Activated CD4-positive, alpha-beta T cell treated with anti-CD3 and anti-CD28 coated beads, Interleukin-2, Interleukin-6, amounts not matched to agents 100 ng/mL and 50 ng/mL, durations not matched to agents 16 hours and 8 hours (primary cell): ENCODE results near the gene WWTR1.

Experiments
- DNase-seq: peaks from one replicate; pipeline ENCODE4 v3.0.0-alpha.2; 2020

The WWTR1 gene

DNA sequence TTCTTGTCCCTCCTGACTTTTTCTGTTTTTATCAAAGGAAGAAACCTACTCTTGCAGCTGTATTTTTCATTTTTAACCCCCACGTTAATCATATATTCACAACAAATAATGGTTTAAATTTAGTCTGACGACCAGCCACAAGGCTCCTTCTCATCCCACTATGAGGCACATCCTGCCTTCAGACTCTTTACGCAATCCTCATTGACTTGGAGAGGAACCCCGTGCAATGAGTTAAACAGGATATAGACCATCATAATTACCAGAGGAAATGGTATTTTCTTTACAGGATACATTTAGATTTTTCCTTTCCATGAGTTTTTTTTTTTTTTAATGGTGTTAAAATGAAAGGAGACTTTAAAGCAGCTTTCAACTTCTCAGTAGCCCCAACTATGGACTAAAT lies 68.5 kb downstream of the WWTR1 start:
- DNase-seq, result no peak

DNA sequence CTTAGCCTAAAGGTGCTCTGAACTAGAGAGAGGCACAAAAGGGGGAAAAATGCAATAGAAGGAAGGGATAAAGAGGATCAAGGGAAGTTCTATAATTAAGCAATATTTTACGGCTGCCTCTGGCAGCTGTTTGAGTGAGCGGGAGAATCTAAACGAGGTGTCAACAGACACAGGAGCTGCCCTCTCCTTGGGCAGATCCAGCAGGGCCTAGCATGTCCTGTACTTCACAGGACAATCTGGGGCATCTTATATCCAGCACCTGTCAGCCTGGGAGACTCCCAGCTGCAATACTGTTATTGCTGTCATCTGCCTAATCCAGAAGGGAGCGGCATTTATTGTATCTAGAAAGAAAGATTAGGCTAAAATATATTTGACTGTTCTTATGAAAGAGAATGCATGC lies 68.9 kb downstream of the WWTR1 start:
- no peak for DNase-seq

GRCh38 chr3:149587383-149587782 lies 70.4 kb downstream of the WWTR1 start:
- DNase-seq, result no peak

- no peak for DNase-seq
Measured at GRCh38 chr3:149586871-149587270, 71.0 kb downstream of the WWTR1 start.

DNA sequence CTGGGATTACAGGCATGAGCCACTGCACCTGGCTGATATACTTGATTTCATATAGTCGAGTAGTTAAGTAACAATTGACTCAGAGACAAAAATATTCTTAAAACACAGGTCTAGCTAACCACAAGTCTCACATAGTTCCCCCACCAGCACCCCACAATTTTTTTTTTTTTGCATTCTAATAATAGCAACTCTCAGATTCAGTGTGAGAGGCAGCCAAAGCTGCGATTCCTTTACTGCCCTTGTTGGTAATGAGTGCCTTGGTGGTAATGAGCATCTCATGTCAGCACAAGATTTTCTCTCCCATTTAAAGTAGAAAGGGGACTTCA lies 72.5 kb downstream of the WWTR1 start:
- DNase-seq, result no peak

DNA sequence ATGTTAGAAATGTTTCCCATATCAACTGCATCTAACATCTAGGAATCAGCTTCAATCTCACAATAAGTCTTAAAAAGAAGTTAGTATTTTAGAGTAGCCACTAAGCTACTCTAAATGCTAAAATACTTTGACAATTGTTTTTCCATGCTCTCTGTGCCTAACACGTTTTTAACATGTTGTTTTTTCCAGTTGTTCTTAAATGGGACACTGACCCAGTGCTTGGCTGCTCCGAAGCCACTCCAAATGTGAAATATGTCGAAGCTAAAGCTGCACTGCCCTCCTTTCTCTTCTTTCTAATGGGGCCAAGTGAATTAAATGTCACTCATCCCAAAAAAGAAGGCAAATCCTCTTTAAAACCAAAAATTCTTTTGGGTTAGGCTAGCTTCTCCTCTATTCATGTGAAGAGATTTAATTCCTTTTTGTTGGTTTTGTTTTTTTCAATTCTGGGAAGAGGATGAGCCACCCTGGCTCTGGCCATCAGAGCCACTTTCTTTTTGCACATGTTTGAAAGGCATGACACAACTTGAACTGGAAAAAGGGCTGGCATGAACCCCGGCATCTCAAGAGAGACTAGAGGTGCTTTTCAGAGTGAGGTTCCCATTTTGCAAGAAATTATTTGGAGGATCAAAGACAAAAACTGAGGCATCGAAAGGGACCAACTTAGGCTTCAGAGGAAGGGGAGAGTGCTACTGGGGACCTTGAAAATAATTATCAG lies 73.7 kb downstream of the WWTR1 start:
- DNase-seq, result no peak

GRCh38 chr3:149582395-149582794 lies 75.4 kb downstream of the WWTR1 start:
- no peak for DNase-seq

DNA sequence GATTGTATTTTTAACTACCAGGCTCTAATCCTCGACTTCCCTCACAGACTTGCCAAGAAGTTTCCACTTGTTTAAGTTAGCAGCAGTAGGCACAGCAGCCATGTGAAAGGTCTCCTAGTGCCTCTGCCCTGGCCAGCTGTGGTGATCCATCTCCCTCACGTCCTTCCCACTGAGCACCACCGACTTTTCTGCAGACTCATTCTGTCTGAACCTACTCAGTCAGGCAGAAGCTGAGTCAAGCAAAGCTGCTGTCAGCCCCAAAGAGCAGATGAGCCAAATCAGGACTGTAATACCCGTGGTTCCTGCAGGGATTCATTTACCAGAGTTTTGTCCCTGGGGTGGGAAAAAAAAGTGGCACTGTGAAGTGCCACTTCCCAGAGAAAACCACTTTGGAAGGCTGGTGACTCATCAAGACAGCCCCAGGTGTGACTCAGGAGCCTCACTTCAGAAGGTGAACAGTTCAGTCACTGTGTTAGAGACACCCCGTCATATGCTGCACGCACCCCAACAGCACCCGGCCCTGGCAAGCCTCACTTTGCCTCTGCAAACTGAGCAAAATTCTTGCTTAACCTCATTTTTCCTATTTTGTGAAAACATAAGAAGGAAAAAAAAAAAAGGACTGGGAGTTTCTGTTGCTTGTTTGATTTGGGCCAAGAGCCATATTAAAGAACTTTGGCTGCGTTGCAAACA lies 76.0 kb downstream of the WWTR1 start:
- DNase-seq, result peak; percentile 53

DNA sequence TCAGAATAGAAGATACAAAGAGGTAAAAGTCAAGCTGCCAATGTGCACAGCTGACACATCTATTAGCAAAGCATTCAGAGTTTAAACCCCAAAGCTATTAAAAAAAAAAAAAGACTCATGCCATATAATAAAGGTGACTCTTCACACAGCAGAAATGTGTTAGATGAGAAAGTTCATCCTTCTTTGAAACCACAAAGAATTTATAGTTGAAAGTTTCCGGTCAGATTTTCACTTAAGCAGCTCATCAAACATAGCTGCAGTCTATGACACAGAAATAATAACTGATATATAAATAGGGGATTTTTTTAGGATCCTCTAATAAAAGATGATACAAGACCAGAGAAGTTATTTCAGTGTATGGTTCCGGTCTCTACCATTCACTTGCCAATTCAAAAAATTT lies 76.6 kb downstream of the WWTR1 start:
- DNase-seq, result peak; percentile 12

GRCh38 chr3:149579838-149580542 lies 77.8 kb downstream of the WWTR1 start:
- DNase-seq, result peak; percentile 76

DNA sequence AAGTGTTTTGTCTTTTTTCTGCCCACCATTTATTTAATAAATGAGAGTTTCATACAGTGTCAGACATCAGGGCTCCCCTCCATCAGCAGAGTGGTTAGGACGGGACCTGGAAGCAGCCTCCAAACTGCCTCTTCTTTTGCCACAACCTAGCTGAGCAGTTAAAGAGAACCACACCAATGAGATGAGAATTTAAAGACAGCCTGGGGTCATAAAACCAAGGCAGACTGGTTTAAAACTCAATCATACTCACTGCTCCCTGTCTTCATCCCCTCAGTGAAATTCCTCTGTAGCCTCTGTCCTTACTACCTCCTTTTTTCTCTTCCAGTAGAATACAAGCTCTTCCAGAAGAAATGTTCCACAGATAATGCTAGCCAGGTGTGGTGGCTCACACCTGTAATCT lies 78.7 kb downstream of the WWTR1 start:
- no peak for DNase-seq

DNA sequence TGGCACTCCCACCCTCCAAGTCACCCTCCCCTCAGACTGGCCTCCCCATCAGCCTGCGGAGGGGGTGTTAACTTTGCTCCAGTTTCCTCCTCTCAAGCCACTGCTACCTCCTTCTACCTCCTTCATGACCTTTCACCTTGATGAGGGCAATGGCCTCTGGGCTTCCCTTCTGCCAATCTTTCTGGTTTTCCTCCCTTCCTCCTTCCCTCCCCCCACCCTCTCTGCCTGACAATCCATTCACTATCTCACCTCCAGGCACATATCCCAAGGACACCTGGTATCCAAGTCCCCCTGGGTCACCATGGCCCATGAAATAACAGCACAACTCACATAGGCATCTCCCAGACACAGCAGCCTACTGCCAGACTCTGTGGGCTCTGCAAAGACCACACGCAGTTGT lies 80.0 kb downstream of the WWTR1 start:
- DNase-seq, result no peak

GRCh38 chr3:149575961-149576564 lies 81.8 kb downstream of the WWTR1 start:
- DNase-seq, result peak; percentile 64

- DNase-seq, result no peak
Measured at GRCh38 chr3:149575213-149575960, 82.4 kb downstream of the WWTR1 start.

DNA sequence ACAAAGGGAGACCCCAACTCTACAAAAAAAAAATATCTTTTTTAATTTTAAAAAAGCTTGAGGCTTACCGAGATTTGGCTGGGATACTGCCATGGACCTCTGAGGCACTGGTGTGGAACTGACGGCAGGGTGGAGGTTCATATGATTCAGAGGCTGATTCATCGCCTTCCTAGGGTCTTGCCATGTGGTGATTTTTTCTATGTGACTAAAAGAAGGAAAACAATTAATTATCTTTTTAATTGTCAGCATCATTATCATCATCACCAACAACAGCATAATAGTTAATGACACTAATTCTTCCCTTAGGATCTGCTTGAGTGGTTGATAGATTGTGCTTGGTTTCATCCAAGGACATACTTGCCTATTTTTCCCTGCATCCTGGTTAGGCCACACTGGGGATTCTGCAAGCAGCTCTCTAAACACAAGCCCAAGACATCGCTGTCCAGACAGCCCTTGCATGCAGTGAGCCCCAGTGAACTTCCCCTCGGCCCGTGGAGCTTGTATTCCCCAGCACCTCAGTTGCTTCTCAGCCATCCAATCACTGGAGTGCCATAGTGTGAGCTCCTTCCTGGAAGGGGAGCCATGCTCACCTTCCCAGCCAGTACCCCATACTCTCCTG lies 84.9 kb downstream of the WWTR1 start:
- no peak for DNase-seq

- DNase-seq, result peak; percentile 19
Measured at GRCh38 chr3:149571381-149571780, 86.4 kb downstream of the WWTR1 start.

DNA sequence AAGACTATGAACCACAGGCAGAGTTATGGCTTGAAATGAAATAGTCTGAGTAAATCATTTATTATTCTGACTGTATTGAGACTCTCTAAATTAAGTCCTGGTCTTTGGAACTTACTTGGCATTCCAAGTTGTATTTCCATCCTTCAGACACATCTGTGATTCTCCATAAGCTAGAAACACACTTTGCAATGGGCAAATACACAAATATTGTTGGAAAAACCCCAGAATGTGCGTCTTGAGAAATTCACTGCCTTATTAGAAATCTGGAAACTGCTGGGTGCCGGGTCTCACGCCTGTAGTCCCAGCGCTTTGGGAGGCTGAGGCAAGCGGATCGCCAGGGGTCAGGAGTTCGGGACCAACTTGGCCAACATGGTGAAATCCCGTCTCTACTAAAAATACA lies 87.8 kb downstream of the WWTR1 start:
- no peak for DNase-seq

GRCh38 chr3:149567381-149567780 lies 90.4 kb downstream of the WWTR1 start:
- DNase-seq, result no peak

GRCh38 chr3:149566292-149566975 lies 91.4 kb downstream of the WWTR1 start:
- DNase-seq, result no peak

- no peak for DNase-seq
Measured at GRCh38 chr3:149564079-149564478, 93.7 kb downstream of the WWTR1 start.

GRCh38 chr3:149563114-149563513 lies 94.7 kb downstream of the WWTR1 start:
- DNase-seq, result no peak

DNA sequence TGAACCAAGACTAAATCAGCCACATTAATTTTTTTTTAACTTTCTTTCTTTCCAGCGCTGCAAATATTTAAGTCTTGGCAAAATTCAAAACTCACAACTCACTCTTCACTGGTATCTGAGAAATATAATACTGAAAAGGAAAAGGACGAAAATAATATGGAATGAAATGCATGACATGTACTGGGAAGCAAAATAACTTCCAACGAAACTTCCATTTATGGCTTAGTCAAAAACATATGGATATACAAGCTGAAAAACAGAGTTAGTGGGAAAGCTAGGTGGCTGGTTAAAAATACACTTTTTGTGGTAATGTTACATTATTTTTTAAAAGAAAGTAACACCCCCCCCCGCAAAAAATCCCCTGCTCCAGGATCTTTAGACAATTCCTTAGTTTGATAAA lies 97.2 kb downstream of the WWTR1 start:
- DNase-seq, result no peak
